ENCODE results near the gene ARMH2.

Gene ARMH2

GRCh38 chr6:24798740-24799540 lies at the start of gene ARMH2:
Gene ARMH2 (minus strand): TSS chr6:24798917. CDS start chr6:24798857, 60 bp downstream.
- DNase-seq (ENCODE audit: low spot score) = no peak

- DNase-seq (ENCODE audit: low spot score) = no peak
These were observed 49.7 kb upstream of the ARMH2 start for GRCh38 chr6:24848461-24848860.

- no peak for DNase-seq (ENCODE audit: low spot score)
These were observed 48.7 kb upstream of the ARMH2 start for GRCh38 chr6:24847402-24847801.

- DNase-seq (ENCODE audit: low spot score) = no peak
These were observed 46.9 kb upstream of the ARMH2 start for GRCh38 chr6:24845578-24845977.

- DNase-seq (ENCODE audit: low spot score) = no peak
These were observed 46.2 kb upstream of the ARMH2 start for GRCh38 chr6:24844903-24845302.

GRCh38 chr6:24844061-24844460 lies 45.3 kb upstream of the ARMH2 start:
- no peak for DNase-seq (ENCODE audit: low spot score)

GRCh38 chr6:24840187-24840586 lies 41.5 kb upstream of the ARMH2 start:
- no peak for DNase-seq (ENCODE audit: low spot score)

GRCh38 chr6:24838994-24839393 lies 40.3 kb upstream of the ARMH2 start:
- no peak for DNase-seq (ENCODE audit: low spot score)

GRCh38 chr6:24838081-24838480 lies 39.4 kb upstream of the ARMH2 start:
- DNase-seq (ENCODE audit: low spot score) = no peak

GRCh38 chr6:24836109-24836508 lies 37.4 kb upstream of the ARMH2 start:
- DNase-seq (ENCODE audit: low spot score) = no peak

GRCh38 chr6:24833711-24834386 lies 35.1 kb upstream of the ARMH2 start:
- no peak for DNase-seq (ENCODE audit: low spot score)

GRCh38 chr6:24832794-24833193 lies 34.1 kb upstream of the ARMH2 start:
- no peak for DNase-seq (ENCODE audit: low spot score)

- DNase-seq (ENCODE audit: low spot score) = no peak
These were observed 33.3 kb upstream of the ARMH2 start for GRCh38 chr6:24831771-24832716.

- no peak for DNase-seq (ENCODE audit: low spot score)
These were observed 30.9 kb upstream of the ARMH2 start for GRCh38 chr6:24829657-24830056.

- no peak for DNase-seq (ENCODE audit: low spot score)
These were observed 29.3 kb upstream of the ARMH2 start for GRCh38 chr6:24827970-24828369.

GRCh38 chr6:24827162-24827561 lies 28.4 kb upstream of the ARMH2 start:
- no peak for DNase-seq (ENCODE audit: low spot score)

- DNase-seq (ENCODE audit: low spot score) = no peak
These were observed 26.5 kb upstream of the ARMH2 start for GRCh38 chr6:24825130-24825630.

- DNase-seq (ENCODE audit: low spot score) = no peak
These were observed 25.6 kb upstream of the ARMH2 start for GRCh38 chr6:24824142-24824938.

- DNase-seq (ENCODE audit: low spot score) = no peak
These were observed 24.5 kb upstream of the ARMH2 start for GRCh38 chr6:24823185-24823584.

GRCh38 chr6:24822696-24823095 lies 24.0 kb upstream of the ARMH2 start:
- DNase-seq (ENCODE audit: low spot score) = no peak

- no peak for DNase-seq (ENCODE audit: low spot score)
These were observed 23.2 kb upstream of the ARMH2 start for GRCh38 chr6:24821860-24822444.

All from left forelimb (tissue), 1 donor.